ENCODE measurements around the gene TCIRG1.

The TCIRG1 gene

GRCh38 chr11:68011051-68011943 lies 27.5 kb upstream of the TCIRG1 start:
- TF ChIP-seq POLR2A (IDR thresholded peaks at IDR 0.05; ENCODE audit: low read depth, low read length), result no peak; the same call in 1 of the 2 replicates
- FAIRE-seq (no peak), DNase-seq (ENCODE audit: insufficient read length, low spot score) (no peak)

GRCh38 chr11:68012044-68012842 lies 26.6 kb upstream of the TCIRG1 start:
- TF ChIP-seq POLR2A (IDR thresholded peaks at IDR 0.05; ENCODE audit: low read depth, low read length), result no peak
- FAIRE-seq, result no peak
- DNase-seq (ENCODE audit: insufficient read length, low spot score), result no peak

DNA sequence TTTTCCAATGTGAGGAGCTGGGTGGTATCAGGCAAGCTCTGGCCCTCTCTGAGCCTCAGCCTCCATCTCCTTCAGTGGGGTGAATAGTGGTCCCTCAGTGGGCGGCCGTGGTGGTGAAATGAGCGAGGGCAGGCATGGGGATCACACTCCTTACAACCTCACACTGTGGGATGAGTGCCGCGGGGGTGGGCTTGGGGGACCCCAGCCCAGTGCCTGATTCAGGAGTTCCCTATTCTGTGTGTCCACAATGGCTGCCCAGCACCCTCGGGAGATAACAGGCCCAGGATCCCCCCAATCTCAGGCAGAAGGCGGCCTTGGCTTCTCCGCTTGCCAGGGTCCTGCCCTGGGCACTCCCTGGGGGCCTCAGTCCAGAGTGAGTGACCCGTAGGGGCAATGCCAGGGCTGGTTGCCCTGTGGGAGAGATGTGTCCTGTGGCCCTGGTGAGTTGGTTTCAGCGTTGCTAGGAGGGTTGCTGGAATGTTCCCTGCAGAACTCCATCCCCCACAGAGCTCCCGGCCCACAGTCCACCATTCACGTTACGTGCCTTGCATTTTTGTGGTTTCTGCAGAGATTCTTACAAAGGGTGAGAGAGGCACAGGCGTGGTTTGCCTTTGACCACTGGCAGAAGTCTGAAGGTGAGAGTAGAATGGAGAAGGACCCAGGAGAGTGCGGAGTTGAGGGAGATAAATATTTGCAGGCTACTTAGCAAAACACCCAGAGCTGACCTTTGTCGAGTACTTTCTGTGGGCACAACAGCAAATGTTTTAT lies 25.8 kb upstream of the TCIRG1 start:
- FAIRE-seq, result no peak
- DNase-seq (ENCODE audit: insufficient read length, low spot score), result peak; percentile 88
- 0 out of 2 replicates have a peak, but pooled peaks have one; percentile 26 for TF ChIP-seq POLR2A (IDR thresholded peaks at IDR 0.05; ENCODE audit: low read depth, low read length)

DNA sequence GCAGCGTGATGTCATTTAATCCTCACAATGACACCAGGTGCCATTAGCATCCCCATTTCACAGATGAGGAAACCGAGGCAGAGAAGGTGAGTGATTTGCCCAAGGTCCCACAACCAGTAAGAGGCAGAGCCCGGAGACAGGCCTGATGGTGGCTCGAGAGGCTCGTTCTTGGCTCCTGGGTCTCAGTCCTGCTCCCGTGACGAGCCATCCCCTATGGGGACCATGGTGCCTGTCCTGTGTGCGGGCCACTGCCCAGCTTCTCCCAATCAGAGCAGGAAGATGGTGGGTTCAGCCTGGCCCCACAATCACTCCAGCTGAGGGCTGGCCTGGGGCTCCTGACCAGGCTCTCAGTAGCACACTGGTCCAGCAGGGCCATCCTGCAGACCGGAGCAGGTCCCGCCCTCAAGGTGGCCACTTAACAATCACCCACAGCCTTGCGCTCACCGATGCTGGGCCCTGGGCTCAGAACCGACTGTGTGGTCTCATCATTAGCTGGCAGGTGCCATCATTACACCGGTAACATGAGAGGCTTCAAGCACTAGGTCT lies 25.1 kb upstream of the TCIRG1 start:
- no peak for TF ChIP-seq POLR2A (IDR thresholded peaks at IDR 0.05; ENCODE audit: low read depth, low read length)
- FAIRE-seq (no peak), DNase-seq (ENCODE audit: insufficient read length, low spot score) (no peak)

- DNase-seq (ENCODE audit: insufficient read length, low spot score) (peak; percentile 81), FAIRE-seq (no peak)
These were observed 24.5 kb upstream of the TCIRG1 start for GRCh38 chr11:68014157-68014946.

GRCh38 chr11:68014947-68015447 lies 23.8 kb upstream of the TCIRG1 start:
- DNase-seq (ENCODE audit: insufficient read length, low spot score) (no peak), FAIRE-seq (no peak)
- no peak; the same call in 1 of the 2 replicates for TF ChIP-seq POLR2A (IDR thresholded peaks at IDR 0.05; ENCODE audit: low read depth, low read length)

More at GRCh38 chr11:68014157-68014946, 24.5 kb upstream of the TCIRG1 start:
- peak; percentile 33; the same call in 1 of the 2 replicates for TF ChIP-seq POLR2A (IDR thresholded peaks at IDR 0.05; ENCODE audit: low read depth, low read length)

DNA sequence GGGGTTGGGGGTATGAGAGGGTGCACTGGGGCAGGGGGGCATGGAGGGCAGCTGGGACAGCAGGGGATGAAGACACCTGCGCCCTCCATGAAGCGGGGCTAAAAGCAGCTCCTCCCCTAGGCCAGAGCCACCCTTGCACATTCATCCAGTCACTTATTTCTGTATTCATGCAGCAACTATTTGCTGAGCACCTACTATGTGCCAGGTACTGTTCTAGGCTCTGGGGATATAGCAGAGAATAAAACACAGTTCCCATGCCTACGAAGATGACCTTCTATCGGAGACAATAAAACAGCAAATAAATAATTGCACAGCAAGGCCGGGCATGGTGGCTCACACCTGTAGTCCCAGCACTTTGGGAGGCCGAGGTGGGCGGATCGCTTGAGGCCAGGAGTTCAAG lies 23.4 kb upstream of the TCIRG1 start:
- TF ChIP-seq POLR2A (IDR thresholded peaks at IDR 0.05; ENCODE audit: low read depth, low read length), result no peak
- DNase-seq (ENCODE audit: insufficient read length, low spot score) (no peak), FAIRE-seq (no peak)

- FAIRE-seq, result no peak
These were observed 22.5 kb upstream of the TCIRG1 start for GRCh38 chr11:68016161-68016903.

DNA sequence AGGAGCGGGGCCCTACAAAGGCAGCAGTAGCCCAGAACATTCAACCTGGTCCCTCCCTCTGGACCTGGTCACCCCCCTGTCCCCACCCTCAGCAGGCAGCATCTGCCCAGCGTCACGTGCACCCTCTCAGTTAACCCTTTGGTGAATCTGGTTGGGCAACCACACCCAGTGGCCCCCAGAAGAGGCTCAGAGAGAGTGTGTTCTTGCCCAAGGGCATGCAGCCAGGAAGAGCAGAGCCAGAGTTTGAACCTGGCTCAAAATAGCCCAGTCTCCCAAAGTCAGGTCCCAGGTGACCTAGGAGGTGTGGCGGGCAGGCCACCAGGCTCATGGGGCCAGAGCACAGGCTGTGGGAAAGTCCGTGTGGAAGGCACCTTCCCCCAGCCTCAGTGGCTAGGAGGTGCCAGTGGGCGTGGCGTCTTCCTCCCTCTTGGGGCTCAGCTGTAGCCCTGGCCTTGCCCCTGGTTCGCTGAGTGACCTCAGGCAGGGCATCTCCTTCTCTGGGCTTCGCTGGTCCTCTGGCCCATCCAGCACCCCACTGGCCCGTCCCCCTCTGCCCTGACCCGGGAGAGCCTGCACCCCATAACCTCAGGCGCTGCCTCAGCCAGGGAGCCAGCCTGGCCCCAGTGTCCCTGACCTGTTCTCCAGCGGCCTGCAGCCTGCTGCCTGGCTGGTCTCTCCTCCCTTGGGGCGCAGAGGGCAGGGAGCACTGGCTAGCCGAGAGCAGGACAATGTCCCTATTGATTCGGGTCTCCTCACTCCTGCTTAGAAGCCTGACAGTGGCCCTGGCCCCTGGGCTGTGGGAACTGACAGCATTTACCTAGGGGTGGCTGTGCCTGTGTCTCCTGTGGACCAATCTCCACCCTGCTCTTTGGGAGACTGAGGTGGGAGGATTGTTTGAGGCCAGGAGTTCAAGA lies 21.7 kb upstream of the TCIRG1 start:
- FAIRE-seq, result no peak
- TF ChIP-seq POLR2A (IDR thresholded peaks at IDR 0.05; ENCODE audit: low read depth, low read length), result no peak

More at GRCh38 chr11:68016161-68016903, 22.5 kb upstream of the TCIRG1 start:
- DNase-seq (ENCODE audit: insufficient read length, low spot score), result no peak
- no peak for TF ChIP-seq POLR2A (IDR thresholded peaks at IDR 0.05; ENCODE audit: low read depth, low read length)

DNA sequence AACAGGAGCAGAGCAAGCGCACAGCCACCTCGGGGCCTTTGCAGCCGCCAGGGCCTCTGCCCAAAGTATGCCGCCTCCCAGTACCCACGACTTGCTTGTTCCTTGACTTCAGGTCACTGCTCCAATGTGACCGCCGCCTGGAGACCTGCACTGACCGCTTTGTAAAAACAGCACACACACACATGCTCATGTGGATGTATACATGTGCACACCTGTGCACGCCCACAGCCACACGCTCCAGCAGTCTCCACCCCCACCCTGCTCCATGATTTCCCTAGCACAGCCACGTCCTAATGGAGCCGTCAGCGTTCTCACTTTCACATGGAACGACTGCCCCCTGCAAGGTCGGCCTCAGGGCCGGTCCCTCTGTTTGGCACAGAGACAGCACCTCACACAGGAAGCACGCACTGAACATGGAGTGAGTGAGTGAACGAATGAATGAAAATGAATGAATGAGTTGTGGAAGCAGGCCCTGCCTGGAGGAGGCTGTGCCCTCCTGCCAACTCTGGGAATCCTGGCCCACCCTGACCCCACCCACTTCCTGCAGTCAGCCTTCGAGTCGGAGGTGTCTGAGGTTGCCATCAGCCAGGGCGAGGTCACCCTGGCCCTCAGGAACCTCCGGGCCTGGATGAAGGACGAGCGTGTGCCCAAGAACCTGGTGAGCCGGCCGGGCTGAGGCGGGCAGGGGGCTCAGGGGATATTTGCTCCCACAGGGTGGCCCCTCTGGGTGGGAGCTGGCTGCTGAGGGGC lies 20.7 kb upstream of the TCIRG1 start:
- DNase-seq (ENCODE audit: insufficient read length, low spot score), result no peak
- TF ChIP-seq POLR2A (IDR thresholded peaks at IDR 0.05; ENCODE audit: low read depth, low read length), result no peak
- no peak for FAIRE-seq

More for the DNA sequence above, 21.7 kb upstream of the TCIRG1 start:
- DNase-seq (ENCODE audit: insufficient read length, low spot score), result no peak

Data from H54 (cell line).